A549 (cell line): Measurements from ENCODE around the gene SIK3.

Source experiments
- CTCF ChIP-seq: fragments of >200 bp; sonication (Bioruptor Twin); formaldehyde crosslinking; IDR thresholded peaks from 3 replicates; pipeline ENCODE4 v1.5.1; 2016
- EP300 ChIP-seq, 2 experiments: fragments of >200 bp; sonication (Bioruptor Twin); formaldehyde crosslinking; IDR thresholded peaks; 2 replicates in 1 of 2; 3 replicates in 1 of 2; pipeline ENCODE4 v1.6.1; 2016 to 2017
- HDAC2 ChIP-seq: fragments of 200-600 bp; sonication (generic); IDR thresholded peaks from 2 replicates; pipeline ENCODE4 v1.6.1; 2016
- MAX ChIP-seq: IDR thresholded peaks from 2 replicates; pipeline ENCODE4 v1.6.1; 2012
- POLR2A ChIP-seq: IDR thresholded peaks from 2 replicates; pipeline ENCODE4 v1.6.1; 2012; ENCODE audit warnings: mild to moderate bottlenecking, low read length
- RNF2 ChIP-seq: fragments of 200-600 bp; sonication (generic); IDR thresholded peaks from 2 replicates; pipeline ENCODE4 v1.6.1; 2016; ENCODE audit warnings: low read depth, mild to moderate bottlenecking, antibody characterized with exemption, moderate library complexity, borderline replicate concordance

- TF ChIP-seq CTCF, result no peak
- no peak for TF ChIP-seq POLR2A
- TF ChIP-seq EP300 (IDR thresholded peaks at IDR 0.05), result no peak
- TF ChIP-seq RNF2, result no peak
- no peak for TF ChIP-seq HDAC2
- TF ChIP-seq MAX, result no peak
These were observed 267.9 kb downstream of the SIK3 start for GRCh38 chr11:116830184-116830912.
